ENCODE measurements around the gene CAMK1D.
"Not testable (repeated sequence)": the region's sequence is repeated elsewhere in the genome, so short reads cannot be mapped to it uniquely, and the experiment has no call there.

Gene CAMK1D

DNA sequence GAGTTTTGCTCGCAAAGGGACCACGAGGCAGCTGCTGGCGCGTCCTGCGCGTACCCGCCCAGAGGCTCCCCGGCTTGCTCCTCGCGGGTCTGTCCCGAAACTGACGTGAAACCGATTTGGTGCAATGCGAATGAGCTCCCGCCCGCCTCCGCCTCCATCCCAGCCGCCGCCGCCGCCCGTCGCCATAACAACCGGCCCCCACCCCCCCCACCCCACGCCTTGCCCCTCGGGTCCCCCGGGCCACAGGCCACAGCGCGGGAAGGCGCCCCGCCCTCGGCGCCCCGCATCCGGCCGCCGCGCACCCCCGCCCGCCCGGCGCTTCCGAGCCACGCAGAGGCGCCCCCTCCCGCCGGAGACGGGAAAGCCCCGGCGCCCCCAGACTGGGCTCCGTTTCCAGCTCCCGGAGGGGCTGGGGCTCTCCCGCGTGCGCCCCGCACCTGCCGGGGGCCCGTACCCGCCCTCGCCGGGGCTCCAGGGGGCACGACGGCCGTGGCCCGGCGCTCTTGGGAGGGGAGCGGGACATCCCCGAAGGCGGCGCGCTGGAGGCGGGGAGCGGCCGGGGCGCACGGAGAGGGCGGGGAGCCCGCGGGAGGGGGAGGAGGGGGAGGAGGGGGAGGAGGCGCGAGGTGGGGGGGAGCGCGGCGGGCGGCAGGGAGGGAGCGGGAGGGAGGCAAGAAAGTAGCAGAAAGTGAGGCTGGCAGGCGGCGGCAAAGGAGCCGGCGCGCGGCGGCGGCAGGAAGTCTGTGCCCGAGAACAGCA is at the start of gene CAMK1D:
CAMK1D (plus strand) TSS at position 678 of the 759 bp plus-strand sequence.
- DNase-seq: peak; percentile 91 to 94

DNA sequence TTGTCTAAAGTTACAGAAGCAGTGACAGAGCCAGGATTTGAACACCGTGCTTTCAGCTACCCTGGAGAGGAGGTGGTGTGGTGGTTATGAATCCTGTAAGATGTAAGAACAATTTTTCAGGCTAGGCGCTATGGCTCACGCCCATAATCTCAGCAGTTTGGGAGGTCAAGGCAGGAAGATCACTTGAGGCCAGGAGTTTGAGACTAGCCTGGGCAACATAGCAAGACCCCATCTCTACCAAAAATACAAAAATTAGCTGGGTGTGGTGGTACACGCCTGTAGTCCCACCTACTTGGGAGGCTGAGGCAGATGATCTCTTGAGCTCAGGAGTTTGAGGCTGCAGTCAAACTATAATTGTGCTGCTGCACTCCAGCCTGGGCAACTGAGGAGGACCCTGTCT is 48.3 kb upstream of the CAMK1D start:
- not testable (repeated sequence) for DNase-seq

DNA sequence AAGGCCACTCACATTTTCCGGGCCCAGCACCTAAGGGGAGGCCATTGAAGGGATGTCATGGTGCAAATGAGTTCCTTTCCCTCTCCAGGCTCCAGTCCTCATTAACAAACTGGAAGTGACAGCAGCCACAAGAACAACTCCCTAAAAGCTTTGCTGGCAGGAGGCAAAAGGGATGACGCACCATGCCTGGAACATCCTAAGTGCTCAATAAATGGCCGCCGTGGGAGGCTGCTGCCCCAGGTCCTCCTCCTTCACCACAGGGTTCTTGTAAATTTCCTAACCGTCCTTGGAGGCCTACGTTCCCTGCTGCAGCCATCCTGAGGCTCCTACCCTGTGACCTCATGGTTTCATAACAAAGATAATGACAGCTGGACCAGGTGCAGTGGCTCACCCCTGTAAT is 41.3 kb upstream of the CAMK1D start:
- DNase-seq: no peak

DNA sequence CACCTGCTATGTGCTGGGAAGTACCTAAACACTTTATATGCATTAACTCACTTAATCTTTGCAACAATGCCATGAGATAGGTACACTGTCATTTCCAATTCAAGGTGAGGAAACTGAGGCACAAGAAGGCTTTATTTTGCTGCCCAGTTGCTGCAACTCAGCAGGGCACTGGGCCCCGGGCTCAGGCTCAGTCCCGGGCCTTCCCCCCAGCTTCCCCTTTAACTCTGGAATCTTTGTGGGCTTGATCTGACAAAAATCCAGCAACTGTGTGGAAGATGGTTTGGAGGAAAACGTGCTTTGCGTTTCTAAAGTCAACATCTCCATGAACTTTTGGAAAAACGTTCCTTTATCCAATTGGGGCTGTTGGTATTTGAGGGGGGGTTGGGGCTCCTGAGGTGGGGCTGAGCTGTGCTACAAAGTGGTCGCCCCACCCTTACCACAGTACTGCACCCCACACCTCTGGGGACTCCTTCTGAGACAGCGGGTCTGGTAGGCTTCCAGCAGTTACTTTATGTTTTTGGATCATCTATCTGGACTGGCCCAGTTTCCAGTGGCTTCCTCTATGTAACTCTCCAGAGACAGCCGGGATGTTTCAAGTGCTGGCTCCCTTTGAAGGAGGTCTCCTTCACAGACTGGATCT is 40.5 kb upstream of the CAMK1D start:
- no peak for DNase-seq

DNA sequence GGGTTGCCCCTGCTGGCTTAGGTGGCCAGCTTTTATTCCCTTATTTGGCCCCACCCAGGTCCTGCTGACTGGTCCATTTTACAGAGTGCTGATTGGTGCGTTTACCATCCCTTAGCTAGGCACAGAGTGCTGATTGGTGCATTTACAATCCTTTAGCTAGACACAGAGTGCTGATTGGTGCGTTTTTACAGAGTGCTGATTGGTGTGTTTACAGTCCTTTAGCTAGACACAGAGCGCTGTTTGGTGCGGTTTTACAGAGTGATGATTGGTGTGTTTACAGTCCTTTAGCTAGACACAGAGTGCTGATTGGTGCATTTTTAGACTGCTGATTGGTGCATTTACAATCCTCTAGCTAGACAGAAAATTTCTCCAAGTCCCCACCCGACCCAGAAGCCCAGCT is 39.6 kb upstream of the CAMK1D start:
- DNase-seq: not testable (repeated sequence)

DNA sequence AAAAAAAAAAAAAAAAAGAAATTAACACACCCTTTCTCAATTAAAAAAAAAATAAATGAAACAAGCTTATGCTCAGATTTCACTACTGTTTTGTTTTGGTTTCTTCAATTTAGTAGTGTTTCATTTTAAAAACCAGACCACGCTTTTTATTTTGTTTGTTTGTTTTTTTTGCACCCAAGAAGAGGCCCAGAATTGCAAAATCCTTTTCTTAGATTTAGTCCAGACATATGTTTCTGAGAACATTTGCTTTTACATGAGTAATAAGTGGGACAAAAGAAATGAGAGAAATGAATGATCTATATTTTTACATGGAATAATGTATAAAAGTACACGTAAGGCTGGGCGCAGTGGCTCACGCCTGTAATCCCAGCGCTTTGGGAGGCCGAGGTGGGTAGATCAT is 34.5 kb upstream of the CAMK1D start:
- no peak for DNase-seq

DNA sequence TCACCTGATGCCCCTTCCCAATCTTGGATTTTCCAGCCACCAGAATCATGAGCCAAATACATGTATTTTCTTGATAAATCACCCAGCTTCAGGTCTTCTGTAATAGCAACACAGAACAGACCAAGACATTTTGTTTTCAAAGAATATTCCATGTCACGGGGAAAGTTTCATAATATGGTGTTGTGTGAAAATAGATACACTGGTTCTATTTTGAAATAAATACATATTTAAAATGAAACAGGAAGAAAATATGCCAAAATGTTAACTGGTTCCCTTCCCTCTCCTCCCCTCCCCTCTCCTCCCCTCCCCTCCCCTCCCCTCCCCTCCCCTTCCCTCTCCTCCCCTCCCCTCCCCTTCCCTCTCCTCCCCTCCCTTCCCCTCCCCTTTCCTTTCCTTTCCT is 30.3 kb upstream of the CAMK1D start:
- DNase-seq: no peak

DNA sequence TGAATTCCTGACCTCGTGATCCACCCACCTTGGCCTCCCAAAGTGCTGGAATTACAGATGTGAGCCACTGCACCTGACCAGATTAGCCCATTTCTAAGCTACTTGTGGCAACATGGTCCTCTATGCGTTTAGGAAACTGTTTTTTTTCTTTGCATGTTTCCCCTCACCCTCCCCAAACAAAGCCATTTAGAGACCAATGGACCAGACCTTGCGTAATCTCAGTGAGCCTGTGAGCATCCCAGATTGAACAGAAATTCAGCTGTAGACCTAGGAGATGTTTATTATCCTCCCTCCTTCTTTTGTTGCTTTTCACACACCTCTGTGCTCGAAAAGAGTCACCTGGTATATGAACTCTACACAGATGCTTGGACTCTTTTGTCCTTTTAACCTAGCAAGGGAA is 28.5 kb upstream of the CAMK1D start:
- no peak for DNase-seq

DNA sequence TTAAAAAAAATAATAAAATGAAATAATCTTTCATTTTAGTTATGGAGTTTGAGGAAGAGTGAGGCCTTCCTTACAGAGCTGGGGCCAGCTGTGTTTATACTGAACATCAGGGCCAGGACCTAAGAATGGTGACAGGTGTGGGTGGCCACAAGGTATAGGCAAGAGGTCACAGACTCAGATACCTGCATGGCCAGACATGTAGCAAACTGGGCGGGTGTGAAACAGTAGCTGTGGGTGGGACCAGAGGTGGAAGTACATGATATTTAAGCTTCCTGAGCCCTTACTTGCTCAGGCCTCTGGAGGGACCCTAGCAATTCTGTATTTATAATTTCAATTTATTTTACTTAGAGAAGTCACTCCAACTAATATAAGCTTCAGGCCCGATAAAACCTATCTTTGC is 27.7 kb upstream of the CAMK1D start:
- DNase-seq: no peak

DNA sequence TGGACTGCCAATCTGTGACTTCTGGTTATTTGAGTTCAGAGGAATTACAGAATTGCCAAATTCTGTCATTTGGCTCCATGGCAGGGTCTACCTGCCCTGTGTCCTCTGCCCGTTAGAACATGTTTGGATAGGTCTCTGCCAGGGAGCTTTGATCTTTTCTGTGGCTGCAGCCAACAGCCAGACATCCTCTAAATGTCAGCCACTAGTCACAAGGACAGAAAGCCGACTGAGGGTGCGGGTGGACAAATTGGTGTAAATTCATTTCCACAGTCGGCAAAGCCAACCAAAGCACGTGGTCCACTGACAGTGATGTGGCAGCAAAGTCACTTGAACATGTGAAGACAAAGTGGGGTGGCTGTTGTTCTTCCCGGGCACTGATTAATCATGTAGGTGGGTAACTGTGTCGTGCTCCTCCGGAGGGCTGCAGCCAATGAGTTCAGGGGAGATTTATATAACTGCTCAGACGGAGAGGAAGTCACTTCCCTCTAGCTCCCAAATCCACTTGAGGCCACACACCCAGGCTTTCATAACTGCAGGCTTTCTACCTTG is 26.7 kb upstream of the CAMK1D start:
- no peak for DNase-seq

DNA sequence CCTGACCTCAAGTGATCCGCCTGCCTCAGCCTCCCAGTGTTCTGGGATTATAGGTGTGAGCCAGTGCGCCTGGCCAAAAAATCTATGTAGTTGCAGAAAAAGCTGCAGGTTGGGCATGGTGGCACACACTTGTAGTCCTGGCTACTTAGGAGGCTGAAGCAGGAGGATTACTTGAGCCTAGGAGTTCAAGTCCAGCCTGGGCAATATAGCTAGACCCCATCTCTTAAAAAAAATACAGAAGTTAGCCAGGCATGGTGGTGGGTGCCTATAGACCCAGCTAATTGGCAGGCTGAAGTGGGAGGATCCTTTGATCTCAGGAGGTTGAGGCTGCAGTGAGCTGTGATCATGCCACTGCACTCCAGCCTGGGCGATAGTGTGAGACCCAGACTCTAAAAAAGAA is 24.8 kb upstream of the CAMK1D start:
- DNase-seq: no peak

DNA sequence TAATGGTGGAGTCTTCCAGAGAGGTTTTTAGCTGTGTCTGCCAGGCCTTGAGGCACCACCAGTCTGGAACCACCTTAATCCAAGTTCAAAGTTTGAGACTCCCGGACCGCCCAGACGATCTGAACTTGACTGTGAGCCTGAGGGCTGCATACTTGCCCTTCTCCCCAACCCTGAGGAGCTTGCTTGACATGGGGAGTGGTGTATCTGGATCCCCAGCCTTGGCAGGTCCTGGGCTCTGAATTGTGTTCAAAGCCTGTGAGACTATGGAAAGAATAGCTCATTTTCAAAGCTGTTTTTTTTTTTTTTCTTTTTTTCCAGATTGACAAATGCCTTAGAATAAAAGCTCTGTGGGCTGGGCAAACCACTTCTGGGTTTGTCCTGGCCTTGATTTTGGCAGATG is 22.3 kb upstream of the CAMK1D start:
- no peak for DNase-seq

DNA sequence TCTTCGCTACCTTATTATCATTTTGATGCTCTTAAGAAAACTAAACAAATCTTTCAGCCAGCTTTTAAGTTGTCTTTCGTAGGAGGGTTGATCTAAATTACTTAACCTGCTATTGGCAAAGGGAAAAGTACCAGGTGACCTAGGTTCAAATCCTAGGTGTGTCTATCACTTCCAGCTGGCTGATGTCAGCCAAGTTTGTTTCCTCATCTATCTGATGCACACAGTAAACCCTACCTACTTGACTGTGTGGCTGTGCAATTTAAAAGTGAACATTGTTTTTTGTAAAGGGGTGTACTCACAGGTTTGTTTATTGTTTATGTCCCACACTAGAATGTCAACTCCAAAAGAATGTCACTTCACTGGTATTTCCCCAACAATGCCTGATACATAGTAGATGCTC is 21.9 kb upstream of the CAMK1D start:
- no peak for DNase-seq

DNA sequence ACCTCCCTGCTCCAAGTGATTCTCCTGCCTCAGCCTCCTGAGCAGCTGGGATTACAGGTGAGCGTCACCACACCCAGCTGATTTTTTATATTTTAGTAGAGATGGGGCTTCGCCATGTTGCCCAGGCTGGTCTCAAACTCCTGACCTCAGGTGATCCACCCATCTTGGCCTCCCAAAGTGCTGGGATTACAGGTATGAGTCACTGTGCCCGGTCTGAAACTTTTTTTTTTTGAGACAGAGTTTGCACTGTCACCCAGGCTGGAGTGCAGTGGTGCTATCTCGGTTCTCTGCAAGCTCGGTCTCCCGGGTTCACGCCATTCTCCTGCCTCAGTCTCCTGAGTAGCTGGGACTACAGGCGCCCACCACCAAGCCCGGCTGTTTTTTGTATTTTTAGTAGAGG is 21.0 kb upstream of the CAMK1D start:
- not testable (repeated sequence) for DNase-seq

DNA sequence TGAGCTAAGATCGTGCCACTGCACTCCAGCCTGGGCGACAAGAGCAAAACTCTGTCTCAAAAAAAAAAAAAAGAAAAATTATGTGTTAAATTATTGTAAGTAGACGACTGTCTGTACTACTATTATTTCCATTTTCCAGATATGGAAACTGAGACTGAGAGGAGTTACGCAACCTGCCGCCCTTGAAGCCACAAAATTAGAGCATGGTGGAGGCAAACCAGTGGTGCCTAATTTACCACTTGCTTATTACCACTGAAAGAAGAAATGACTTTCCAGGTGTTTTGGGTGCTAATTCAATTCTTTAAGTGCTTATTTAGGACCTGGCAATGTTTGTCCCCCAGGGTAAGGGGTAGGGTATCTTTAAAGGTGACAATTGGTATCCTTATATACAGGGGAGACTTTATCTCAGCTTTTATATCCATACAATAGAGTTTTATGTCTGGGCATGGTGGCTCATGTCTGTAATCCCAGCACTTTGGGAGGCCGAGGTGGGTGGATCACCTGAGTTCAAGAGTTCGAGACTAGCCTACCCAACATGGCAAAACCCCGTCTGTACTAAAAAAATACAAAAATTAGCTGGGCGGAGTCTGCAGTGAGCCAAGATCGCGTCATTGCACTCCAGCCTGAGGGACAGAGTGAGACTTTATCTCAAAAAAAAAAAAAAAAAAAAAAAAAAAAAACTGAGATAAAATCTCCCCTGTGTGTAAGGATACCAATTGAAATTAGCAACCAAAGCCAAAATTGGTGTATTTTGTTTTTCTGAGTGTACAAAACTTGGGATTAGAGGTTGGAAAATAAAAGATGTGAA is 16.6 kb upstream of the CAMK1D start:
- no peak for DNase-seq

DNA sequence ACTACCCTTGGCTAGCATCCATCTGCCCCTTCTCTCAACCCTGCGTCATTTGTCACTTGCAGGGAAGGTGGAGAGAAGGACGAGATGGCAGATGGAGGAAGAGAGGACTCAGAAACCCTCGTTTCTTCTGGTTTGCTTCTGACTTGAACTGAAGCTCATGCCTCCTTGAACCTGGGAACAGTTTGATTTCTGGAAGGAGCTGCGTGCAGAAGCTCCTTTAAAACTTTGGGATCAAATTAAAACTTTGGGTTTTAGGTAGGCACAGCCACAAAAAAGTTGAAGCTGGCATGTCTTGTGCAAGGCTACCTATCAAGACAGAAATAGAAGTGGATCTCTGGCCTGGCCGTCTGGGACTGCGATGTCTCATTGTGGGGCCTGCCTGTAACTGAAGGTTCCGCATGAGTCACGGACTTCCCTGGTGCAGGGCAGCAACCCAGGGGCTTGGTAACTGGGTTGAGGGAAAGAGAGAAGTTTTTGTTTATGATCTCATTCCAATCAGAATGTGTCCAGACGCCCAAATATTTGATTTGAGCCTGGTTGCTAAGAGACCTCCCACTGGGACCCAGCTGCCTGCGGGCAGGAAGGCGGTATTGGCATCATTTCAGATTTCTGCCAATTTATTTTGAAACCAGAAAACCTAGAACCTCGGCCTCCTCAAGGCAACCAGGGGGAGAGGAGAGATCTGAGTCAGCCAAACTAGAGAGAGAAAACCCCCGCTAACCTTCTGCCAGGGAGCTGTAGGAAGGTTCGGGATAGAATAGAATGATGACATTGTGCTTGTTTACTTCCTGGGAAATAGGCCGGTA is 15.8 kb upstream of the CAMK1D start:
- peak; percentile 34 to 80 for DNase-seq

DNA sequence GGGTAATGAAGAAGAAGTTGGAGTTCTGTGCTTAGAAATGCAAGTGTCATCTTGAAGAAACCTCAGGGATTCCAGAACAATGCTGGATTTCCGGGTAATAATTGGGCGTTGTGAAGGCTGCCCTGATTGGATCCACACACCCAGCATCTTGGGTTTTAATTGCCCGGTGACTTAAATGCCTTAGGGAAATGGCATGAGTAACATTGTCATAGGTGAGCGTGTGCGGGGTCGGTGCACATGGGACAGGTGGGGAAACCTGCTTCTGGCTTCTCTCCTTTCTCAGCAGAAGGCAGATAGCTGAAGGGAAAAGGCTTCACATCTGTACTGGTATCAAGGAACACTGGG is 15.2 kb upstream of the CAMK1D start:
- no peak for DNase-seq

DNA sequence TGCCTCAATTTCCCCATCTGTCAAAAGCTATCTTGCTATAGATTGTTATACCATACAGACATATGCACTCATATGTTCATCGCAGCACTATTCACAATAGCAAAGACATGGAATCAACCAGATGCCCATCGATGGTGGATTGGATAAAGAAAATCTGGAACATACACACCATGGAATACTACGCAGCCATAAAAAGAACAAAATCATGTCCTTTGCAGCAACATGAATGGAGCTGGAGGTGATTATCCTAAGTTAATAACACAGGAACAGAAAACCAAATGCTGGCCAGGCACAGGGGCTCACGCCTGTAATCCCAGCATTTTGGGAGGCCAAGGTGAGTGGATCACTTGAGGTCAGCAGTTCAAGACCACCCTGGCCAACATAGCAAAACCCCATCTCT is 14.2 kb upstream of the CAMK1D start:
- DNase-seq: not testable (repeated sequence)

DNA sequence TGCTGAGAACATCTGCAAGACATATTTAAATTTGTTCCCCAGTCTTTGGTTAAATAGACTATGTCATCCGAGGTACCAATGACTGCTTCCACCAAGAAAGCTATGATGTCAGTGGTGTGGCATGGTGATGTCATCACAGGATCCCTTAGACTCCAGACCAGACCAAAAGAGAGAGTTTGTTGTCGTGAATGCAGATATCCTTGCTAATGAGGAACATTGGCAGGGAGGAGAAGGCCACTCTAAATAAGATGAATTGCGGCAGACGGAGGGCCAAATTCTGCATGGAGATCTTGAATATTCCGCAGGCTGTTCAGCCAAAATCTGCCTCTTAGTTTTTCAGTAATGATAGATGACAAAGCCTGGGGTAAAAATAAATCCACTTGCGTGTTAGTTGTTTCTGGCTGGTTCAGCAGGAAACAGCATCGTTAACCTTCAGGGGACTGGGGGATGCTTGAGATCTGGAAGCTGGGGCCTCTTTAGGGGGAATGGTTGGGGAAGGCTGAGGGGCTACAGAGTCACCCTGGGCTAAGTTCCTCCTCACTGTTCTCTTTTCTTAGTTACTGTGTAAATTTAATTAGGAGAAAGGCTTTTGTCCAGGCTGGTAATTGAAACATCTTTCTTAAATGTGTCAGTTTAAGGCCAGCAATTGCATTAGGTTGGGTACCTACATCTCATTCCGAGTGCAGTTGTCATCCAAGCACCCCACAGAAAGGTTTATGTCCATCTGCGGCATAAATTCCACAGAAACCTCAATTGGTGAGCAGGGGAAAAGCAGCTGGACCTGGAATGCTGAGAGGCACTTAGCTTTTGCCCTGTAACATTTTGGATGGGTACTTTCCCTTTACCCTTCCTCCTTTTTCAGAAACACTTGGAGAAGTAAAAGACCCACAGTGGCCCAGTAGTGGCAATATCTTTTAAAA is 11.6 kb upstream of the CAMK1D start:
- no peak for DNase-seq

DNA sequence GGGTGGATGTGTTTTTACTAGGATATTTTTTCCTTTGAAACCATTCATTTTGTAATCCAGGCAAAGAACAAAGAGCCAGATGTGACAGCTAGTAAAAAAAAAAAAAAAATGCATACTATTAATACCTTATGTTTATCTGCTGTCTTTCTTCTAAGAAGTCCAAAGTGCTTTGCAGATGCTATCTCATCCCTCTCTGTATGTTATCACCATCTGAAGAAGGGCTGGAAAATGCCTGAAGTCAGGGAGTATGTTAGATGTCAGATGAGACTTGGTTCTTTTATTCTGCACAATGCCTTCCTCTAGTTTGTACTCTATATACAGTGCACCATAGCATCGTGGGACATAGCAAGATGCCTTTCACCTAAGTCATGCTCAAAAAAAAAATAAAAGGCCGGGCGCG is 10.4 kb upstream of the CAMK1D start:
- DNase-seq: no peak

DNA sequence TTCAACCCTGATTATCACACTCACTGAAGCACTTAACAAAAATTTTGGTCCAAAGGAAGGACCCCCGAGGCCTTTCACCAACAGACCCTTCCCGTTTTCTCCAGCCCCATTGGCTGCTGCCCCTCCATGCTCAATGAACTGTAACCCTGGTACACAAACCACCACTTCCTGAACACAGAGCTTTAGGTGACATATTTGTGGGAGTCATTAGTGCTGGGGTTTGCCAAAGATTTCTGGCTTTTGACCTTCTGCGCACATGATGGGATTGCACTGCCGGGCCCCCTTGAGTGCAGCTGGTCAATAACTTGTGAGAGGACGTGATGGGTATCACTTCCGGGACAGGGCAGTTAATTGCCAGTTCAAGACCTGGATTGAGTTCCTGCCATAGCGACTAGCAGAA is 9.0 kb upstream of the CAMK1D start:
- DNase-seq: no peak

DNA sequence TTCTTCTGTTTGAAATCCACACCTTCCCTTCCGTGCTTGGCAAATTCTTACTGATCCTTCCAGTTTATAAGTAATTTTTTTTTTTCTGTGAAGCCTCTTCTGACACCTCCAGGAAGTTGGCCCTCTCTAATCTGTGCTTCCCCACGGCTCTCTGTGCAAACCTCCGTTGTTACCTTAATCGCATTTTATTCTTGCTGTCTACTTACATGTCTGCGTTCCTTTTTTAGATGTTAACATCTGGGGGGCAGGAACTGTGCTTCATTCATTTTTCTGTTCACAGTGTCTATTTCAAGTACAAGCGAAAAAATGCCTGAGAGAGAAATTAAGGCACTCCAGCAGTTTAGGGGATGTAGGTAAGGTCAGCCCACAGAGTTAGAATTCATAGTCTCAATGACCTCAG is 8.4 kb upstream of the CAMK1D start:
- no peak for DNase-seq
